ENCODE measurements around the gene BNIPL.

Gene BNIPL, protein sequence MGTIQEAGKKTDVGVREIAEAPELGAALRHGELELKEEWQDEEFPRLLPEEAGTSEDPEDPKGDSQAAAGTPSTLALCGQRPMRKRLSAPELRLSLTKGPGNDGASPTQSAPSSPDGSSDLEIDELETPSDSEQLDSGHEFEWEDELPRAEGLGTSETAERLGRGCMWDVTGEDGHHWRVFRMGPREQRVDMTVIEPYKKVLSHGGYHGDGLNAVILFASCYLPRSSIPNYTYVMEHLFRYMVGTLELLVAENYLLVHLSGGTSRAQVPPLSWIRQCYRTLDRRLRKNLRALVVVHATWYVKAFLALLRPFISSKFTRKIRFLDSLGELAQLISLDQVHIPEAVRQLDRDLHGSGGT

DNA sequence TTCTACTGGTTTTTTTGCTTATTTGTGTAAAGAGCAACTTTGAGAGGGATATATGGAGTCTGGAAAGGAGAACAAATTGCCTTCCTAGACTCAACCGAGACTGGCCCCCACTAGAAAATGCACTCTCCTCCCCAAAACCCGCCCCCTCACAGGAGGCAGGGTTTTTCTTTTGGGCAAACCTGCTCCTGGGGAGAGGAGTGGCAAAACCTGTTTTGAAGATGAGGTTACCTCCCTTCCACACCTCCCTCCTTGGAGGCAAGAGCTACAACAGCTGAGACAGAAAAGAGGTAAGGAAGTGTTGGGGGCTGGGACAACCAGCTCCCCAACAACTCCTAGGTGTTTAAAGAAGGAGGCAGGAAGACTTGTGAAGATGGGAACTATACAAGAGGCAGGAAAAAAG lies at the start of gene BNIPL:
Gene BNIPL, plus strand, starts transcription at position 231 of the 400 bp plus-strand sequence. Its CDS starts 140 bp downstream, at position 371.
- DNase-seq (ENCODE audit: low spot score) = no peak

DNA sequence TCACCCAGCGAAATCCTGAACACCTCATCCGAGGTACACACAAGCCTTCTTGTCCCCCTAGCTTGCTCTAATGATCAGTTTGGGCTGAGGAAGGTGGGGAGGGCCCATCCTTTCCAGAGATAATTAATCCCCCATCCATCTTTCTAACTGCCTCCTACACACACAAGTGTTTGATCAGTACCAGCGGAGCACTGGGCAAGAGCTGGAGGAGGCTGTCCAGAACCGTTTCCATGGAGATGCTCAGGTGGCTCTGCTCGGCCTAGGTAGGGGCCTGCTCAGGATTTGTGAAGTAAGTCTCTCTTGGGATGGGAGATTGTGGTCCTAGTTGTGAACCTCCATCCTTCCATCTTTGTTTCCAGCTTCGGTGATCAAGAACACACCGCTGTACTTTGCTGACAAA lies 48.5 kb upstream of the BNIPL start:
- DNase-seq (ENCODE audit: low spot score) = no peak

DNA sequence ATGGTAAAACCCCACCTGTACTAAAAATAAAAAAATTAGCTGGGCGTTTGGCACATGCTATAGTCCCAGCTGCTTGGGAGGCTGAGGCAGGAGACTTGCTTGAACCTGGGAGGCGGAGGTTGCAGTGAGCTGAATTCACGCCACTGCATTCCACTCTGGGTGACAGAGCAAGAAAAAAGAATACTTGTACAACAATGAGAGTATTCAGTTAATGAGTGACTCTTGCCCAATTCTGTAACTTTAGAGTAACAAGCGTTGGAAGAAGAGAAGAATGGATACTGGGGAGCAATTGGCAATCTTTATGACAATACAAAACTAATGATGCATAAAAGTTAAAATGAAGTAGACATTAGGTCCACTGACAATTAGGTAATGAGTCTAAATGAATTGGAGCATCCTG lies 43.8 kb upstream of the BNIPL start:
- no peak for DNase-seq (ENCODE audit: low spot score)

DNA sequence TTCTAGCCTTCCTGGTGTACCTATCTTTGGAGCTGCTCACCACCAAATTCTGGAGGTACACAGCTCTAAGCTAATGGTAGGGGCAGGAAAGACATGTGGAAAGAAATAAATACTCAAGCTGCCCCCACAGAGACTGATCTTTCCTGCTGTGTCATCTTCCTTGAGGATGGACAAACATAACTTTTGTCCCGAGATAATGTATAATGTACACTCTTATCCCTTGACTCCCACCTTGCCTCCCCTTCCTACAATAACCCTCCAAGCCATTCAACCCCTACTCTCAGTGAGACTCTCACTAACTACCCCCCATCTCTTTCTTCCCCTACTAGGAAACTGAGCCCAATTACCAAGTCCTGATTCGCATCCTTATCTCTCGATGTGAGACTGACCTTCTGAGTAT lies 42.1 kb upstream of the BNIPL start:
- DNase-seq (ENCODE audit: low spot score) = no peak

DNA sequence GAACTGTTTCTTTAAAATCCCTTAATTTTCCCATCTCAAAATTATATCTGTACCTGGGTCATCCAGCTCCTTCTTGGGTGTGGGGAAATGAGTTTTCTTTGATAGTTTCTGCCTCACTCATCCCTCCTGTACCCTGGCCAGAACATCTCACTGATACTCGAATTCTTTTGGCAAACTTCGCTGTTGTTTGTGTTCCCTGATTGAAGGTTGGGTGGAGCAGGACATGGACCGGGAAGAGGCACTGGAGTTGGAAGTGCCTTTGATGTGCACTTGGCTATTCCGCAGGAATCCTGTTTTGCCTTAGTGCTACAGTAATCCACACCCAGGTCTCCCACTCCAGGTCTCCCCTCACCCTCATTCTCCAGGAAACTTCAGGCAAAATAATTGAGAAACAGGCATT lies 40.9 kb upstream of the BNIPL start:
- DNase-seq (ENCODE audit: low spot score) = no peak

DNA sequence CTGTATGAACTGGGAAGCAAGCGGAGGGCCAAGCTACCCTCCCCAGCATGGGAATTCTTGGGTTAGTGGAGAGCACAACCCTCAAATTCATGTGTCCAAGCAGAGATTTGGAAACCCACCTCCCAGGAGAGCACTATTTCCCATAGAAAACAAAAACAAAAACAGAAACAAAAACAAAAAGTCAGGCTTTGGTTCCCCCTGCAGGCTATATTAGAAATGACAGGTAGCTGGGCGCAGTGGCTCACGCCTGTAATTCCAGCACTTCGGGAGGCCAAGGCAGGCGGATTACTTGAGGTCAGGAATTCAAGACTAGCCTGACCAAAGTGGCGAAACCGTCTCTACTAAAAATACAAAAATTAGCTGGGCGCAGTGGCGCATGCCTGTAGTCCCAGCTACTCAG lies 40.5 kb upstream of the BNIPL start:
- DNase-seq (ENCODE audit: low spot score) = no peak

DNA sequence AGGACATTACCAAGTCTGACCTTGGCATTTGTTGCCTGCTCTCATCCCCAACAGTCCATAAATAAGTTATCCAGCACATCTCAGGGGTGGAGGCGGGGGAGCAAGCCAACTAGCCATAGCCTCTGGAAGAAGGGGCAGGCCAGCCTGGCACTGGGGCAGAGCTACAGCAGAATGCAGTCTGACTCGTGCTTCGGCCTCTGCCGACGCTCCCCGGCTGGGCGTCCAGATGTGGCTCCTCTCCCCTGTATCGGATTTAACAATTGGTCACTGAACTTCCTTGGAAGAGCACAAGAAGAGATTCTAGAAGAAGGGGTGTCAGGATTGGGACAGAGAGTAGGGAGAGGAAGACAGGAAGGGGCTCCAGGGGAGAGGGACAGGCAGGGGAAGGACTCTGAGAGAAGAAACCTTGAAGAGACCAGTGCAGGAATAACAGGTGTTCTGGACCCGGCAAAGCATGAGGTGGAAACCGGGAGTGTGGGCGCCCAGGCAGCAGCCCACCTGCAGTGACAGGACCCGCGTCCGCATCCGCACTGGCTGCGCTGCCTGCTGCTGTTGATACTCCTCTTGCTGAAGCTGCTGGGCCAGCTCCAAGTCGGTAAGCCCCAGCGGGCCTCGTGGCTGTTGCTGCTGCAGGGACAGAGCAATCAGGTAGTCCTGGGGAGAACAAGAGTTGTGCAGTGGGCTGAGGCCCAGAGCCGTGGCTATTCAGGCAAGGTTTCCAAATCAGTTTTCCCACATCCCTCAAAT lies 39.1 kb upstream of the BNIPL start:
- no peak for DNase-seq (ENCODE audit: low spot score)

DNA sequence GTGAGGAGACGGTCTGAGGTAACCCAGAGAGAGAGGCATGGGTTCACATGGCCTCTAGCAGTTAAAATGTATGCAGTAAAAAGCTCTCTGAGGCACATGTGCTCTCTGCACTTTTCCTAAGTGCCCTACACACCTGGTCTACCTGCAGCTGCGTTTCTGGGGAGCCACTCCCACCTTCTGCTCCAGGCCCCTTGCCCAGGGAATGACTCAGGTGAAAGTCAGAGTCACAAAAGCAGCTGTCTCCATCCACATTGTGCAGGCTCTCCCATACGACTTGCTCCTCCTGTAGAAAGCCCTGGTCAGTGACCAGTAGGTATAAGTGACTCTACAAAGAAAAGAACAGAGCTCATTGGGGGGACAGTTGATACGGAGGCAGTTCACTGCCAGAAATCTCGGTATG lies 38.4 kb upstream of the BNIPL start:
- DNase-seq (ENCODE audit: low spot score) = no peak

DNA sequence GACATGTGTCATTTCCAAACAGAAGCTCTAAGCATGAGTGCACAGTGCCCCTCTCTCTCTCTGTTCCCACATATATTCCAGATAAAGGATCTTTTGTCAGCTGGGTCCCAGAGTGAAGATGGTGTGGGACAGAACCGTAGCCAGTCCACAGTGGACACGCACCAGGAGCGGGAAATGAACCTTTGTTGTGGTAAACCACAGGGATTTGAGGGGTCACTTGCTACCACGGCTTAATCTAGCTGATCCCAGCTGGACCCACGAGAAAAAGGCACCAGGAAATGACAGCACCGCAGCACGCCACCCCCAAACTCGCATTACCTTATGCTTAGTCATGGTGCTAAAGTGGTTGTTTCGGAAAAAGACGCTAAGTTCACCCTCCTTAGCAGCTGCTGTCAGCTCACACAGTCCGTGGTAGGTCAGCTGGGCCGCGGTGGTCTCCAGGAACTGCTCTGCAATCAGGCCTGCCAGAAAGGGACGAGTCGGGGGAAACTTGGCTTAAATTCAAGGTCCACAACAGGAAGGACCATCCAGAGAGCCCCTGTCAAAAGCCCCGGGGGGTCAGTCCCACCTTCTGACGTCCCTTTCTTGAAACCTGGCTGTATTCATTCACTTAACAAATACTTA lies 37.2 kb upstream of the BNIPL start:
- no peak for DNase-seq (ENCODE audit: low spot score)

DNA sequence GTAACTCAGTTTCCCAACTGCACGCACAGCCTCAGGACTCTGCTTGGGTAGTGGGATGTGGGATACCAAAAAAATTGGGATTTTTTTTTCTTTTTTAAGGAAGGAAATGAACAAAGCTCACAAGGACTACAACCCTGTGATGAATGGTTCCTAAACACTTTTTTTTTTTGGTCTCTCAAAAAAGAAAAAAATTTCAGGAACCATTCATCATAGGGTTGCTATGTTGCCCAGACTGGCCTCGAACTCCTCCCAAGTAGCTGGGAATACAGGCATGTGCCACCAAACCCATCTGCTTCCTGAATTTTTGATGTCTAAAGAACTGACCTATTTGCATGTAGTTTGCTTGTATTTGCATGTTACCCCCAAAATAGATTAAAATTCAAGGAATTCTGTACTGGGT lies 36.5 kb upstream of the BNIPL start:
- no peak for DNase-seq (ENCODE audit: low spot score)

DNA sequence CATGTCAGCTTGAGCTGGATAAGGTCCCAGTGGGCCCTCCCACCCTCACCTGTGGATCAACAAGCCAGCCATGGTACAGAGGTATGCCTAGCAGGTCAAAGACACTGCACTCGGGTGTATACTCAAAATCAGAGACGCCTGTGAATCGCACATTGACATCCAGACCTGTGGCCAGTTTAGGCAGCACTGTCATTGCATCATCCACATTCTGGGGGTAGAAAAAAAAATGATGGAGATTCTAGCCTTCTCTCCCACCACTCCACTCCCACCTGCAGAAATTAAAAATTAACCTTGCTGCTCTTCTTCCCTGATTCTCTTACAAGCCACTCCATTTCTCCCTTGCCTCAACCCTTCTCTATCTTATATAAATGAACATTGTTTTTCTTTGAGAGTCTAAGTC lies 36.0 kb upstream of the BNIPL start:
- no peak for DNase-seq (ENCODE audit: low spot score)

DNA sequence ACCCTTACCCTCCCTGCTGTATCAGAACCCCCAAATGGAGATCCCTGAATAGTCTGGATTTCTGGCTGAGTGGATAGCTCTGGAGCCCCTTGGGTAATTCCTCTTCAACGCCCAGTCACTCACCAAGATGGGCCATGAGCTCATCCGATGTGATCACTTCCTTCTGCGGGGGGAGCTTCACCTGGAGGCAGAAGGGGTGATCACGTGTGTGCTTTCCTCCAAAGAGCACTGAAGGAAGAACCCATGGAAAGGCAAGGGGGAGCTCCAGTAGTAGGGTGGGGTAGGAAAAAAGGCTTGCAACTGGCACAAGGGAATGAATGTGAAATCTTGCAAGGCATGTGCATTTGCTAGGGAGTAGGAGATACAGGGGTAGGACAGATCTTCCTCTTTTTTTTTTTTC lies 34.8 kb upstream of the BNIPL start:
- no peak for DNase-seq (ENCODE audit: low spot score)

DNA sequence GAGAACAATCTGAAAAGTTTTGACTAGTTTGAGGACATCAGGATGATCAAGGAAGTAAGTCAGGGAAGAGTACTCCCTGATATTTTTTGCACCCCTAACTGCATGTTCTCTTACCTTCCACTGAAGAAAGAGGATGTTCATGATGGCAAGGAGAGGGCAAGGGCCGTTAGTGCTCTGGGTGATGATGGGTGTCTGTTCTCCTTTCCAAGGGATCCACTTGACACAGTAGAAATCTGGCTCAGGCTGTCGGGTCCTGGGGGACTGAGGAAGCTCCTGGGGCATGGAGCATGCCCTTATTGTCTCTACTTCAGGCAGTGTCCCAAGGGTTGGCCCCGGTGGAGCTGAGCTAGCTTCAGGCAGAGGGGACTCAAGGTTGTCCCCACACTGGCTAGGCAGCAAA lies 34.3 kb upstream of the BNIPL start:
- no peak for DNase-seq (ENCODE audit: low spot score)

DNA sequence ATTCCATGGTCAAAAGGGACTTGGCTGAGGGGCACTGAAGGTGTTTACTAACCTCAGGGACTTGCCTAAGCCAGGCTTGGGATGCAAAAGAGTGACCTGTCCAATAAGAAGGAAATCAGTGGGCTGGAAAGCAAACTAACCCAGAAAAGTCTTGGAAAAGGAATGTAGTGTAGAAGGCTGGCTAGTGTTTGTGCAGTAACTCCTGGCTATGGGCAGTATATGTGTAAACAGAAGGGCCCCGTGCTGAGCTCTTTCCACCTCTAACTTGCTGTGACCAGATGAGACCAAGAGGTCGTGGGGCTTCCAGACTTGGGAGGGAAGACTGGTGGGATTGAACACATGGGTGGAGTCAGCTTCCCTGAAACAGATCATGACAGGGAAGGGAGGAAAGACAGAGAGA lies 33.8 kb upstream of the BNIPL start:
- DNase-seq (ENCODE audit: low spot score) = no peak

DNA sequence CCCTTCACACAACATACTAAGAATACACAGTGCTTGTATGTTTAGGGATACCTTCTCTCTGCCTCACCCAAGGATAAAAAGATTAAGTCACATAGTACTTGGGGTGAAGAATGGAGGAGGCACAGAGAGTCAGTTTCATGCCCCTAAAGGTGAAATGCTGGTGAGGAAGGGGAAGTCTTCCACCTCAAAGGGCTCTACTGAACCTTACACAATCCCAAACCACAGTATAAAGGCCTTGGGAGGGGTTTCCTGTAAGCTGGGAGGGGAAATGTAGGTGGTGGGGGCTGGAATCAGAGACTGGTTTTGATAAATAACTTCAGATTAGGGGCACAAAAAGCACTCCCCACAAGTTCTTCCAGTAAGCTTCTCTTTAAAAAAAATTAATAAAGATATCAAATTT lies 33.2 kb upstream of the BNIPL start:
- no peak for DNase-seq (ENCODE audit: low spot score)

DNA sequence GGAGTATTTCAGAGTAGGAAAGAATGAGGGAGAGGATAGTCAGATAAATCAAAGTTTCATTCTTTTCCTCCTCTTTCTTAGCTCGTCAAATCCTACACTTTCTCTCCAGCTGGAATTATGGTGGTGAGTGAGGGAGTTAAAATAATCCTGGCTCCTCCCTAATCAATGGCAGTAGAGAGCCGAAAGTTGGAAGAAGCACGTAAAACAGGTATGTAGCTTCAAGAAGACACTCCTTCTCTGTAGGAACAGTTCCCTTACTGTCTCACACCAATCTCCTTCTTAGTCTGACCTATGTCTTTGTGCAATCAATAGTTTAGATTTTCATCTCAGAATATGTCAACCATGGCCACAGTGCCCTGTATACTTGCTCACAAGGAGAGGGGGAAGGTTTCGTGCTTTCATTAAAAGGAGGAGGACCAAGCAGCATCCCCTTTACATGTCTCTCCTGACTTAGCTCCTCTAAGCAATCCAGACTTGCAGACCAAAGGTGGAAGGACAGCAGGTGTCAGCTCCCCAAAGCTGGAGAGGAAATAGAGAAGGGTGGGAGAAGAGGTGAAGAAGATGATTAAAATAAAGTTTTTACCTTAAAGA lies 30.6 kb upstream of the BNIPL start:
- no peak for DNase-seq (ENCODE audit: low spot score)

DNA sequence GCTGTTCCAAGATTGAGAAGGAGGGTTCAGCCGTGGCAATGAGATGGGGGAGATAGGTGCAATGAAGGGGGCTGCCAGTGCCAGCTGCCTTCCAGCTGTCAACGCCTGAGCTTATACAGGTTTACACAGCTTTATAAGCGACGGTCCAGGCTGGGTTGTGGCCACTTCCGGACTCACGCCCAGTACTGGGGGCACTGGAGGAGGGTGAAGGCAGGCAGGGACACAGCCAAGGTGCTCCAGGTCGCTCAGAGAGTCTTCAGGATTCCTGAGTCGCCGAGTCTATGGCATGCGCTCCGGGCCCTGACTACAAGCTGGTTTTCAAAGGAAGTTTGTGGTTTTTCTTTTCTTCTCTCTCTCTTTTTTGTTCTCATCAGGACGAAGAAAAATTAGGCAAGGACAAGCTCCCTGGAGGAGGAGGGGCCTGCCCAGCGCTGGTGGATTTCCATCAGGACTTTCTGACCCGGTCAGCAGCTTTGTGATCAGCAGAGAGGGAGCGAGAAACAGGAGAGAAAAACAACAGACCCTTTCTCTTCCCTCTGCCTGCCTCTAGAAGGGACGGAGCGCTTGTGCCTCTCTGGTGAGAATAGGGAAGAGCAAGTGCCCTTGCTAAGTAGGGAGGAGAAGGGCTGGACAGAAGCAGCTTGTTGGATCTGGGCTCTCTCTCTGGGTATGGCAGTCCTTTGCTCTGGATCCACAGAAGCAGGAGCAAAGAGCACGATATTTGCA lies 29.9 kb upstream of the BNIPL start, which contains the start of gene MINDY1:
Gene MINDY1, minus strand, starts transcription at position 576 of the 726 bp plus-strand sequence. CDS start 4,285 bp downstream, outside the sequence.
- peak; percentile 84 for DNase-seq (ENCODE audit: low spot score)

DNA sequence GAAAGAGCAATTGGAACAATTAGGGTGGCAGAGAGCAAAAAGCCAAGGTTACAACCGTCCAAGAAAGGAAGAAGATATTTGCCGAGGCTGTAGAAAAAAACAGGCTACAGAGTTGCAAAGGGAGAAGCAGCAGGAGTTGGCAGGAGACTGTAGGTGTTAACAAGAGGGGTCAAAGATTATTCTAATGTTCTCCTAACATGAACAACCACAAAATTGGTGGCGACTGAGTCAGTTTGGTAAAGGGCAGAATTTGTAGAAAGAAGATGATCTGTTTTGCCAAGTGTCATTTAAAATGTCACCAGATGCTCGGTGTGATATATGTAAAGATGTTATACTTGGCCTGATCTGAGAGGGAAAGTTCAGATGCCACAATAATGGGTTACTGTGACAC lies 28.5 kb upstream of the BNIPL start:
- no peak for DNase-seq (ENCODE audit: low spot score)

DNA sequence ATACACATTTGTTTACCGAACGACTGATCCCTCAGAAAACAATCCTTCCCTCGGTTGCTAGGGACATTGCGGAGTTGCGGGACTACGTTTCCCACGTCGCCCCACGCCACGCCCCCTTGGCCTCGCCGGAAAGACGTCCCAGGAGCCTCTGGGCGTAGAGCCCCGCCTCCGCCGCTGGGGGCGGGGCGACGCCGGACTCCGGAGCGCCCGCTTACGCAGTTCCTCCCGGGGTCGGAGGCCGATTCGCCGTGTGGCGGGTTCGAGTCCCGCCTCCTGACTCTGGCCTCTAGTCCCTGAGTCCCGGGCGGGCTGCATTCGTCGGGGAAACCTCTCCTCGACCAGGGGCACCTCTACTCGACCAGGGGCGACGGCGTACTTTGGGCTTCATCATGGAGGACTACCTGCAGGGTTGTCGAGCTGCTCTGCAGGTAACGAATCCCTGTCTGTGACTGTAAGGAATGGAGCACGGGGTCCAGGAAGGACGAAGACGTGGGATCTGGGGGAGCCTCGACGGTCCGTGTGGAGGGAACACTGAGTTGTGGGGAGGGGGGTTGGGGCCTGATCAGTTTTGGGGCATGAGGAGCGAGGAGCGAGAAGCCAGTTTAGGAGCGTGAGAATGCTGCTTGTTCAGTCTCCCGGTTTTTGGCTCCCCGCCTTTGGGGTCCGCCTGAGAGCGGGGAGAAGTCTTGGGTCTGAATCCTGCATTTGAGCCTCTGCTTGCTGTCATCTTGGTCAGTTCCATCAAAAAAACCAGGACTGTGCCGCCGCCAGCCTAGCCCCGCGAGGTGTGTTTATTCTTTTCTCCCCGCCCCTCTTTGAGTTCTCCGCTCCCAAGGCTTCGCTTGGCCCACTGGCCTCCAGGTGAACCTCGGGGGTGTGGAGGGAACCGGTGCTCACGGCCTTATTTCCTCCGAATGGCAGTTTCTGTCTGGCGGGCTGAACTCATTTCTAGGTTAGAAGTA lies 27.9 kb upstream of the BNIPL start, which contains the start of gene PRUNE1:
Gene PRUNE1, plus strand, starts transcription at position 206 of the 962 bp plus-strand sequence. Its CDS starts 184 bp downstream, at position 390.
- DNase-seq (ENCODE audit: low spot score) = peak; percentile 98

DNA sequence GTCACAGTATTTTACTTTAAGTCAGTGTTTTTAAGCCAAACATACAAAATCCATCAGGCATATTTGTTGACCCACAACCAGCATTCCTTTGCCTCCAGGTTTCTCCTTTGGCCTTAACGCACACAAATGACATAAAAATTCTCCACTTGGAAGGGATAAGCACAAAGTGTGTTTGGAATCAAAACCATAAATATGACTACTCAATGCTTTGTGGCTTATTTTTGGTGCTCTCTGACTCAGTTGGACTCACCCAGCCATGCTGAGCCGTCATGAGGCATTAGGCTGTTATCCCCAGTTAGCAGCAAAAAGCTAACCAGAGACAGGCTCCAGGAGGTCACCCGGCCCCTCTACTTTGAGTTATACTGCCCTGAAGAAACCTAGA lies 27.2 kb upstream of the BNIPL start:
- DNase-seq (ENCODE audit: low spot score) = peak; percentile 47
